CD4-positive, alpha-beta memory T cell (primary cell): ENCODE data around the gene CPT2. TPM values are rescaled to one million over a fixed set of nuclear protein-coding genes. Genes with fewer than 3 reads are reported as not detected.
"Not testable (repeated sequence)": the region's sequence is repeated elsewhere in the genome, so short reads cannot be mapped to it uniquely, and the experiment has no call there.

Experiments used
- CTCF ChIA-PET: fragments of 350-600 bp; sonication (Branson Sonifier 250); formaldehyde crosslinking; loops from one replicate; lab custom pipeline; 2021; ENCODE audit warnings: inconsistent platforms; ENCODE audit not compliant: partially characterized antibody; lab: Charles Lee
- POLR2A ChIA-PET: fragments of 350-600 bp; sonication (Branson Sonifier 250); formaldehyde crosslinking; loops from one replicate; lab custom pipeline; 2021; ENCODE audit not compliant: partially characterized antibody; lab: Charles Lee
- DNase-seq, 5 donors: peaks; one replicate each; pipeline versions ENCODE4 v3.0.0 to v3.0.0-alpha.2; 2020 to 2022; ENCODE audit warnings: mixed read lengths in 1 of 5
- H3K27ac ChIP-seq: one replicate; pipeline ENCODE4 v1.7.0; 2013; ENCODE audit warnings: low read depth, low read length
- H3K27me3 ChIP-seq: 2 replicates; pipeline ENCODE4 v1.7.0; 2013; ENCODE audit warnings: mild to moderate bottlenecking, low read length, moderate library complexity; ENCODE audit not compliant: insufficient read depth
- H3K36me3 ChIP-seq: 2 replicates; pipeline ENCODE4 v1.7.0; 2013; ENCODE audit warnings: mild to moderate bottlenecking, low read length, moderate library complexity; ENCODE audit not compliant: insufficient read depth
- H3K4me1 ChIP-seq: 2 replicates; pipeline ENCODE4 v1.7.0; 2013; ENCODE audit warnings: mild to moderate bottlenecking, low read length, moderate library complexity; ENCODE audit not compliant: insufficient read depth
- H3K4me3 ChIP-seq, 2 donors: one replicate each; pipeline ENCODE4 v1.7.0; 2013; ENCODE audit warnings: low read length in 2 of 2, mild to moderate bottlenecking in 1 of 2
- H3K9me3 ChIP-seq, 2 donors: one replicate each; pipeline ENCODE4 v1.7.0; 2013; ENCODE audit warnings: low read length in 2 of 2, control low read depth in 1 of 2; ENCODE audit not compliant: control insufficient read depth in 1 of 2
- H3K27ac Mint-ChIP-seq, 7 donors: one replicate each; pipeline ENCODE4 v1.8.0; 2020 to 2021; ENCODE audit warnings: mixed read lengths in 7 of 7, mild to moderate bottlenecking in 6 of 7, inconsistent platforms in 3 of 7, moderate library complexity in 3 of 7
- H3K27me3 Mint-ChIP-seq, 2 donors: one replicate each; pipeline ENCODE4 v1.8.0; 2020 to 2021; ENCODE audit warnings: mixed read lengths in 2 of 2
- H3K36me3 Mint-ChIP-seq, 2 donors: one replicate each; pipeline ENCODE4 v1.8.0; 2020 to 2021; ENCODE audit warnings: mixed read lengths in 2 of 2, inconsistent platforms in 1 of 2, mild to moderate bottlenecking in 1 of 2
- H3K4me1 Mint-ChIP-seq, 4 donors: one replicate each; pipeline ENCODE4 v1.8.0; 2020 to 2021; ENCODE audit warnings: mixed read lengths in 4 of 4, mild to moderate bottlenecking in 1 of 4
- H3K4me3 Mint-ChIP-seq, 8 donors: one replicate each; pipeline ENCODE4 v1.8.0; 2020 to 2021; ENCODE audit warnings: mixed read lengths in 8 of 8, mild to moderate bottlenecking in 7 of 8, moderate library complexity in 6 of 8, inconsistent platforms in 3 of 8
- H3K9me3 Mint-ChIP-seq, 8 donors: one replicate each; pipeline ENCODE4 v1.8.0; 2020 to 2021; ENCODE audit warnings: mixed read lengths in 8 of 8, mild to moderate bottlenecking in 5 of 8, inconsistent platforms in 3 of 8, moderate library complexity in 1 of 8
- intact Hi-C: fragments of 100-400 bp; cut with micrococcal nuclease; formaldehyde crosslinking; loops from one replicate; pipeline ENCODE4 v1.15.1; 2023
- polyA plus RNA-seq, 2 donors: library from polyadenylated mRNA; unstranded; fragments of 300-500 nt; fragmentation: Illumina TruSeq; gene quantifications; one replicate each; pipeline ENCODE4 v1.2.3, GENCODE V29; 2021
- total RNA-seq, 2 experiments: library from RNA; stranded (reverse); gene quantifications; one replicate each; pipeline ENCODE4 v1.2.3, GENCODE V29; 2021

CPT2 gene
- total and polyA plus RNA-seq, 4 experiments from 2014 or later: 15.8 to 20.0 (median 18.3) TPM

DNA sequence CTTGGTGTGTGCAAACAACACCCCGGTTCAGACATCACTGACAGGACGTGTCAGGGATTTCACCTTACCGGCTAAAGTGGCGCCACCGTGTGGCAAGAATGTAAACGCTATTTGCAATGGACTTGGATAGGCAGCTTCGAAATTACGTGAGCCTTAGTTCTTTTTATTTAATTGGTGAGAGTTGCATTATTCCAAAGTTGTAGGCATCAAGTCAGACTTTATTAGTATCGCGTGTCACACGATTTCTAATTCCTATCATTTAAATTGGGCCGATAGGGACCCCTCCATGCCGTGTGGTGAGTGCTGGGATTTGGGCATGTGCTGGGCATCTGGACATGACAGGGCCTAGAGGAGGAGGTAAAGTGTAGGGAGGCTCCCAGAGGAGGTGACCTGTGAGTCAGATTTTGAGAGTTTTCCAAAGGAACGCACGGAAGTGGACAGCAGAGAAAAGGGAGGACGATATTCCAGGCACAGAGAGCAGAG, 14.5 kb upstream of the CPT2 start:
- intact Hi-C loops: loop anchor here (5.0 kb wide), 1 partner anchor 275 kb away; no protein-coding TSS in a partner anchor
- ChIA-PET CTCF (interaction anchor here (0.6 to 2.4 kb wide), 9 partner anchors 8 to 38 kb away, joined by 3 to 11 read pairs (median 4); no protein-coding TSS in a partner anchor), POLR2A (interaction anchor here (1.4 to 1.5 kb wide), 2 partner anchors 14 to 479 kb away, joined by 4 to 7 read pairs; partner anchors contain the start of gene CPT2)
- no peaks in the 10 kb centered on the region for H3K9me3 ChIP-seq
- peak; percentile 64 to 77 (median 72) for DNase-seq
- Mint-ChIP-seq H3K27ac (no peak overlapping the region), H3K27me3 (peaks cover 4 to 6% of the 10 kb centered on the region in 2 donors), H3K4me1 (no peaks in the 10 kb centered on the region), H3K4me3 (no peak overlapping the region), H3K36me3 (no peaks in the 10 kb centered on the region), H3K9me3 (no peaks in the 10 kb centered on the region)
- no peak overlapping the region for H3K4me3 ChIP-seq
- H3K27me3 ChIP-seq: peaks cover 1% of the 10 kb centered on the region
- H3K36me3 ChIP-seq: no peaks in the 10 kb centered on the region
- H3K27ac ChIP-seq: no peak overlapping the region
- H3K4me1 ChIP-seq: peaks cover 5% of the 10 kb centered on the region

DNA sequence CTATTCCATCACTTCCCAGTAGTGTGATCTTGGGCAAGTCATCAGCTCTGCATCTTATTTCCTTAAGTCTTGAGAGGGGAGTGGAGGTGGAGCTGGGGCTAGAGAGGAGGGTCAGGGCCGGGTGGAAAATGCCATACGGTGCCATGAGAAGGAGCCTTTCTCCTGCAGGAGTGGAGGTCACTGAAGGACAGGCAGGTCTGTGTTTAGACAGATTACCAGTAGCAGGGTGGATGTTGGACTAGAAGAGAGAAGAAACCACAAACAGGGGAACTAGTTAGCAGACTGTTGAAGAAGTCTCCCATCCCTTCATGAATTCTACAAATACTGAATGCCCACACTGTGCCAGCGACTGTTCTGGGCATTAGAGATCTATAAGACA, 13.9 kb upstream of the CPT2 start:
- DNase-seq: no peak
- H3K9me3 ChIP-seq: no peaks in the 10 kb centered on the region
- CTCF ChIA-PET: interaction anchor here (0.6 to 2.4 kb wide), 7 partner anchors 9 to 39 kb away, joined by 3 to 11 read pairs (median 4); no protein-coding TSS in a partner anchor
- no peak overlapping the region for H3K4me3 ChIP-seq
- intact Hi-C loops: loop anchor here (5.0 kb wide), 1 partner anchor 275 kb away; no protein-coding TSS in a partner anchor
- POLR2A ChIA-PET: interaction anchor here (0.6 to 1.5 kb wide), 3 partner anchors 13 to 1813 kb away, joined by 3 to 7 read pairs (median 4); partner anchors contain the start of gene CPT2
- Mint-ChIP-seq H3K4me3 (no peak overlapping the region), H3K4me1 (no peaks in the 10 kb centered on the region), H3K27ac (no peak overlapping the region), H3K27me3 (peaks cover 2 to 3% of the 10 kb centered on the region in 2 donors), H3K9me3 (no peaks in the 10 kb centered on the region), H3K36me3 (no peaks in the 10 kb centered on the region)
- no peaks in the 10 kb centered on the region for H3K36me3 ChIP-seq
- H3K27ac ChIP-seq: no peak overlapping the region
- H3K27me3 ChIP-seq: no peaks in the 10 kb centered on the region
- peaks cover 5% of the 10 kb centered on the region for H3K4me1 ChIP-seq

DNA sequence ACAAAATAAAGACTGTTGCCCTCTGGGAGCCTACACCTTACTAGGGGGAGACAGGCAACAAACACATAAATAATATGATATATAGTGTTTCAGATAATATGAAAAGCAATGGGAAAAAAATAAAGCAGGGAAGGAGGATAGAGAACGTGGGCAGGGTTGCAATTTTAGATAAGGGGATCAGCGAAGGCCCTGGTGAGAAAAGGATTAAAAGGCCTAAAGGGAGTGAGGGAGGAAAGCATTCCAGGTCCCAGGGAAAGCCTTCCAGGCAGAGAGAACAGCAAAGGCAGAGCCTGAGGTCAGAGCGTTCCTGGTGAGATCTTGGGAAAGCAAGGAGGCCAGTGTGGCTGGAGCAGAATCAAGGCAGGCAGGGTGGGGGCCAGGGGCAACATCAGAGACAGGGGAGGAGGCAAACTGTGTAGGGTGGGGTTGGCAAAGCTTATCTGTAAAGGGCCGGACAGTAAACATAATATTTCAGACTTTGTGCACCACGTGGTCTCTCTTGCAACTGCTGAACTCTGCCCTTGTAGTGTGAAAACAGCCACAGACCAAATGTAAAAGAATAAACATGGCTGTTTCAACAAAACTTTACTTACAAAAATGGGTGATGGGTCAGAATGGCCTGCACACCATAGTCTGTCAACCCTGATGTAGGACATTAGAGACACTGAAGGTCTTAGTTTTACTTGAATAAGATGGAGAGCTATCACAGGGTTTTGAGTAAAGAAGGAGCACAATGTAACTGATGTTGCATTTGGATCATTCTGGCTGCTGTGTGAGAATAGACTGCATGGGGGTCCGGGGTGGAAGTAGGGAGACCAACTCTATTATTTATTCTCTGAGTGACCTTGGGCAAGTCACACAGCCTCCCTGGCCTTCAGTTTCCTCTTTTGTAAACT, 13.3 kb upstream of the CPT2 start:
- POLR2A ChIA-PET: interaction anchor here (0.6 to 1.4 kb wide), 2 partner anchors 480 to 1814 kb away, joined by 3 to 4 read pairs; no protein-coding TSS in a partner anchor
- H3K27ac ChIP-seq: no peak overlapping the region

GRCh38 chr1:53185955-53186297, 10.7 kb upstream of the CPT2 start:
- H3K27me3 ChIP-seq, H3K4me3 ChIP-seq, H3K36me3 Mint-ChIP-seq, H3K27ac ChIP-seq, intact Hi-C loops, H3K4me1 Mint-ChIP-seq, H3K9me3 Mint-ChIP-seq, POLR2A ChIA-PET, H3K4me3 Mint-ChIP-seq, H3K36me3 ChIP-seq, H3K4me1 ChIP-seq, H3K27me3 Mint-ChIP-seq, DNase-seq, H3K27ac Mint-ChIP-seq, H3K9me3 ChIP-seq: not testable (repeated sequence)
- CTCF ChIA-PET: interaction anchor here (0.8 to 1.9 kb wide), 2 partner anchors 9 to 10 kb away, joined by 3 to 10 read pairs; partner anchors contain the start of gene CPT2

More for the DNA sequence above, 13.3 kb upstream of the CPT2 start:
- H3K27ac Mint-ChIP-seq: no peak overlapping the region
- H3K36me3 Mint-ChIP-seq: no peaks in the 10 kb centered on the region
- peaks cover 5% of the 10 kb centered on the region for H3K4me1 ChIP-seq
- no peak overlapping the region for H3K4me3 Mint-ChIP-seq
- no peaks in the 10 kb centered on the region for H3K4me1 Mint-ChIP-seq
- no peaks in the 10 kb centered on the region for H3K27me3 ChIP-seq
- intact Hi-C loops: loop anchor here (5.0 kb wide), 1 partner anchor 276 kb away; no protein-coding TSS in a partner anchor
- H3K36me3 ChIP-seq: no peaks in the 10 kb centered on the region
- H3K4me3 ChIP-seq: no peak overlapping the region
- CTCF ChIA-PET: interaction anchor here (1.0 to 2.4 kb wide), 8 partner anchors 9 to 262 kb away, joined by 3 to 11 read pairs (median 4); partner anchors contain the start of gene ECHDC2
- H3K9me3 Mint-ChIP-seq: no peaks in the 10 kb centered on the region
- DNase-seq: no peak
- peaks cover 2 to 3% of the 10 kb centered on the region in 2 donors for H3K27me3 Mint-ChIP-seq
- no peaks in the 10 kb centered on the region for H3K9me3 ChIP-seq

DNA sequence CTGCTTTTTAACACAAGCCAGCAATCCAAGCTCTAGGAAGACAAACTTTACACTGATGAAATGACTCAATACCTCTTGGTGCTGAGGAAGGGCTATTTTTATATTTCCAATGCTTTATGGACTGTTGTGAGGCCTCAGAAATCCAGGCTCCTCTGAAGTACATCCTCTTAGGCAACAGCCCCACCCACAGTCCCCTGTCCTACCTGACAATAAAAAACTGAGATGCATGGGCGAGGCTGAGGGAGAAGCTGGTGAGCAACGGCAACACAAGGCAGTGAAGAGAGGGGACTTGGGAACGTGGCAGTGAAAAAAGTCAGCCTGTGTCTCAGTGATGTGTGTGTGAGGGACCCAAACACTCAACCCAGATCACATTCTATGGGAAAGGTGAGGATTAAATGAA, 10.1 kb upstream of the CPT2 start:
- no peaks in the 10 kb centered on the region for H3K36me3 Mint-ChIP-seq
- POLR2A ChIA-PET: no interaction called here
- H3K4me3 ChIP-seq: no peak overlapping the region
- CTCF ChIA-PET: interaction anchor here (0.8 to 1.9 kb wide), 3 partner anchors 9 to 15 kb away, joined by 3 to 10 read pairs (median 3); partner anchors contain the start of gene CPT2
- no peaks in the 10 kb centered on the region for H3K4me1 Mint-ChIP-seq
- no peak for DNase-seq
- no peaks in the 10 kb centered on the region for H3K36me3 ChIP-seq
- intact Hi-C loops: no loop called here
- no peak overlapping the region for H3K4me3 Mint-ChIP-seq
- peaks cover 0 to 3% (median 0%) of the 10 kb centered on the region in 8 donors for H3K9me3 Mint-ChIP-seq
- peak overlapping the region in 1 of 7 donors; percentile 26 for H3K27ac Mint-ChIP-seq
- H3K27ac ChIP-seq: no peak overlapping the region
- peaks cover 5% of the 10 kb centered on the region for H3K4me1 ChIP-seq
- H3K27me3 ChIP-seq: no peaks in the 10 kb centered on the region
- H3K9me3 ChIP-seq: no peaks in the 10 kb centered on the region
- H3K27me3 Mint-ChIP-seq: no peaks in the 10 kb centered on the region

GRCh38 chr1:53187401-53187800, 9.2 kb upstream of the CPT2 start:
- H3K27ac ChIP-seq: no peak overlapping the region
- no peaks in the 10 kb centered on the region for H3K27me3 ChIP-seq
- ChIA-PET CTCF (interaction anchor here (0.8 to 1.9 kb wide), 2 partner anchors 8 to 16 kb away, joined by 3 to 10 read pairs; partner anchors contain the start of gene CPT2), POLR2A (no interaction called here)
- no peak overlapping the region for H3K4me3 ChIP-seq
- DNase-seq: no peak
- H3K4me1 ChIP-seq: no peaks in the 10 kb centered on the region
- intact Hi-C loops: no loop called here
- no peaks in the 10 kb centered on the region for H3K9me3 ChIP-seq
- Mint-ChIP-seq H3K27ac (no peak overlapping the region), H3K36me3 (no peaks in the 10 kb centered on the region), H3K9me3 (peaks cover 0 to 5% (median 0%) of the 10 kb centered on the region in 8 donors), H3K4me3 (no peak overlapping the region), H3K4me1 (no peaks in the 10 kb centered on the region), H3K27me3 (no peaks in the 10 kb centered on the region)
- no peaks in the 10 kb centered on the region for H3K36me3 ChIP-seq

DNA sequence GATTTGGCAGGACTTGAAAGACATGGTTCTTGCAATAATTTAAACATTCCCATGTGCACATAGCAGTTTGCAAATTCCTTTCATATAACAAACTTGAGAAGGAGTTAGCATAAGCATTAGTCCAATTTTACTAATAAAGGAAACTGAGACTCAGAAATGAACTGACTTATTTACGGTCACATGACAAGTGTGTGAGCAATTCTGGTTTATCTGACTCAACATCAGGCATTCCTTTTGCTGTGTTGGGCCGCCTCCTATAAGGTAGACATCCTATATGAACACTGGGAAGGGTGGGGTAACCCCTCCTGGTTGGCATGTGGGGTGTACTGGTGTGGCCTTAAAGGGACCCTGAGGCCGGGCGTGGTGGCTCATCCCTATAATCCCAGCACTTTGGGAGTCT, 8.5 kb upstream of the CPT2 start:
- Histone ChIP-seq H3K27ac (no peak overlapping the region), H3K9me3 (no peaks in the 10 kb centered on the region), H3K4me3 (no peak overlapping the region), H3K4me1 (no peaks in the 10 kb centered on the region), H3K27me3 (no peaks in the 10 kb centered on the region), H3K36me3 (no peaks in the 10 kb centered on the region)
- Mint-ChIP-seq H3K9me3 (peaks cover 0 to 8% (median 0%) of the 10 kb centered on the region in 8 donors), H3K4me3 (no peak overlapping the region), H3K27ac (no peak overlapping the region), H3K36me3 (no peaks in the 10 kb centered on the region), H3K27me3 (no peaks in the 10 kb centered on the region), H3K4me1 (no peaks in the 10 kb centered on the region)
- intact Hi-C loops: no loop called here
- ChIA-PET CTCF (no interaction called here), POLR2A (no interaction called here)
- no peak for DNase-seq
